ENCODE results near the gene STX8.

STX8 gene

GRCh38 chr17:9220398-9221146, 355.0 kb downstream of the STX8 start:
- DNase-seq: no peak

- DNase-seq: no peak
Observed at GRCh38 chr17:9219631-9220397, 355.8 kb downstream of the STX8 start.

- no peak for DNase-seq
Observed at GRCh38 chr17:9218911-9219310, 356.7 kb downstream of the STX8 start.

- no peak for DNase-seq
Observed at GRCh38 chr17:9218064-9218635, 357.5 kb downstream of the STX8 start.

GRCh38 chr17:9217151-9218056, 358.2 kb downstream of the STX8 start:
- no peak for DNase-seq

- DNase-seq: no peak
Observed at GRCh38 chr17:9215465-9215864, 360.2 kb downstream of the STX8 start.

GRCh38 chr17:9213303-9213640, 362.3 kb downstream of the STX8 start:
- no peak for DNase-seq

- no peak for DNase-seq
Observed at GRCh38 chr17:9212376-9213302, 363.0 kb downstream of the STX8 start.

GRCh38 chr17:9211133-9211765, 364.4 kb downstream of the STX8 start:
- no peak for DNase-seq

GRCh38 chr17:9209781-9210370, 365.7 kb downstream of the STX8 start:
- DNase-seq: no peak

- no peak for DNase-seq
Observed at GRCh38 chr17:9209347-9209746, 366.3 kb downstream of the STX8 start.

GRCh38 chr17:9208381-9209105, 367.1 kb downstream of the STX8 start:
- no peak for DNase-seq

GRCh38 chr17:9206741-9207332, 368.8 kb downstream of the STX8 start:
- no peak for DNase-seq

- DNase-seq: no peak
Observed at GRCh38 chr17:9206410-9206703, 369.3 kb downstream of the STX8 start.

GRCh38 chr17:9205520-9206409, 369.9 kb downstream of the STX8 start:
- no peak for DNase-seq

GRCh38 chr17:9204637-9205329, 370.8 kb downstream of the STX8 start:
- DNase-seq: no peak

GRCh38 chr17:9203771-9204425, 371.7 kb downstream of the STX8 start:
- DNase-seq: no peak

GRCh38 chr17:9202532-9202931, 373.1 kb downstream of the STX8 start:
- DNase-seq: no peak
